ENCODE results near the gene SPOCK1. TPM values are rescaled to one million over a fixed set of nuclear protein-coding genes. Genes with fewer than 3 reads are reported as not detected.

Gene SPOCK1
- total RNA-seq, 1 experiment from 2014 or later: 10.9 TPM

- no peaks in the 10 kb centered on the region for H3K4me1 ChIP-seq (ENCODE audit: insufficient read depth, low read length)
- no peaks in the 10 kb centered on the region for H3K79me2 ChIP-seq (ENCODE audit: insufficient read depth, low read length)
Observed at GRCh38 chr5:137487600-137487999, 11.5 kb downstream of the SPOCK1 start.

More at GRCh38 chr5:137487600-137487999, 11.5 kb downstream of the SPOCK1 start:
- Histone ChIP-seq H3K4ac (ENCODE audit: low read depth, low read length) (no peak overlapping the region), H3K27ac (ENCODE audit: insufficient read length, low read depth, low read length) (no peak overlapping the region), H2BK5ac (ENCODE audit: insufficient read length, low read length) (no peak overlapping the region), H4K5ac (ENCODE audit: insufficient read length, low read depth, low read length) (no peak overlapping the region), H3K27me3 (ENCODE audit: insufficient read depth, low read length) (no peaks in the 10 kb centered on the region), H2AFZ (ENCODE audit: low read length) (no peak overlapping the region), H3K79me1 (ENCODE audit: insufficient read depth, low read depth, low read length, poor library complexity, severe bottlenecking) (no peaks in the 10 kb centered on the region), H3K9ac (ENCODE audit: extremely low read depth, insufficient read length, low read length) (no peak overlapping the region), H3K14ac (ENCODE audit: insufficient read depth, low read length) (no peak overlapping the region), H2BK15ac (ENCODE audit: low read depth, low read length) (no peak overlapping the region), H4K91ac (ENCODE audit: insufficient read length, low read depth, low read length) (no peak overlapping the region), H2BK12ac (ENCODE audit: insufficient read length, low read depth, low read length) (no peak overlapping the region), H3K4me2 (ENCODE audit: insufficient read depth, insufficient read length, low read length) (no peak overlapping the region), H3K18ac (ENCODE audit: insufficient read length, low read depth, low read length) (no peak overlapping the region), H4K20me1 (ENCODE audit: control insufficient read depth, insufficient read depth, insufficient read length) (peaks cover 2% of the 10 kb centered on the region), H3K9me3 (ENCODE audit: control insufficient read depth, low read depth, low read length) (no peaks in the 10 kb centered on the region), H4K8ac (replicated peaks; ENCODE audit: insufficient read length, low read depth, low read length) (no peak overlapping the region), H3K23ac (ENCODE audit: insufficient read length, low read depth, low read length) (no peak overlapping the region), H3T11ph (ENCODE audit: low read length) (no peak overlapping the region), H3K23me2 (ENCODE audit: insufficient read length, low read depth, low read length, poor library complexity, severe bottlenecking) (no peaks in the 10 kb centered on the region), H2BK20ac (ENCODE audit: low read depth, low read length, poor library complexity, severe bottlenecking) (no peak overlapping the region), H3K56ac (ENCODE audit: insufficient read length, low read depth, low read length) (no peak overlapping the region), H2BK120ac (ENCODE audit: low read depth, low read length, poor library complexity, severe bottlenecking) (no peak overlapping the region), H2AK5ac (ENCODE audit: insufficient read length, low read length) (no peak overlapping the region)
- TF ChIP-seq, protein P1, sequence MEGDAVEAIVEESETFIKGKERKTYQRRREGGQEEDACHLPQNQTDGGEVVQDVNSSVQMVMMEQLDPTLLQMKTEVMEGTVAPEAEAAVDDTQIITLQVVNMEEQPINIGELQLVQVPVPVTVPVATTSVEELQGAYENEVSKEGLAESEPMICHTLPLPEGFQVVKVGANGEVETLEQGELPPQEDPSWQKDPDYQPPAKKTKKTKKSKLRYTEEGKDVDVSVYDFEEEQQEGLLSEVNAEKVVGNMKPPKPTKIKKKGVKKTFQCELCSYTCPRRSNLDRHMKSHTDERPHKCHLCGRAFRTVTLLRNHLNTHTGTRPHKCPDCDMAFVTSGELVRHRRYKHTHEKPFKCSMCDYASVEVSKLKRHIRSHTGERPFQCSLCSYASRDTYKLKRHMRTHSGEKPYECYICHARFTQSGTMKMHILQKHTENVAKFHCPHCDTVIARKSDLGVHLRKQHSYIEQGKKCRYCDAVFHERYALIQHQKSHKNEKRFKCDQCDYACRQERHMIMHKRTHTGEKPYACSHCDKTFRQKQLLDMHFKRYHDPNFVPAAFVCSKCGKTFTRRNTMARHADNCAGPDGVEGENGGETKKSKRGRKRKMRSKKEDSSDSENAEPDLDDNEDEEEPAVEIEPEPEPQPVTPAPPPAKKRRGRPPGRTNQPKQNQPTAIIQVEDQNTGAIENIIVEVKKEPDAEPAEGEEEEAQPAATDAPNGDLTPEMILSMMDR (conservative IDR thresholded peaks at IDR 0.05): no peak
- Mint-ChIP-seq H3K27ac (no peak overlapping the region), H3K36me3 (ENCODE audit: insufficient read depth in 1 of 3, low read depth in 3 of 3) (no peaks in the 10 kb centered on the region; a peak in 1 of 7 replicates), H3K4me3 (no peak overlapping the region), H3K4me1 (no peaks in the 10 kb centered on the region), H3K9me3 (no peaks in the 10 kb centered on the region; a peak in 1 of 5 replicates), H3K27me3 (ENCODE audit: low read depth) (no peaks in the 10 kb centered on the region)
- WGBS (ENCODE audit: extremely low coverage, insufficient read length, low lambda C conversion rate): no CpG with 5 or more reads among the region's 1 CpG
- no peak for DNase-seq

Data from H9 (cell line).